Fibroblast of pulmonary artery (primary cell): Measurements from ENCODE around the gene CCDC6.

Source experiments
- DNase-seq: peaks from one replicate; pipeline ENCODE4 v3.0.0-alpha.2; 2010; ENCODE audit warnings: low read depth
- H3K4me3 ChIP-seq: replicated peaks from 2 replicates; pipeline ENCODE4 v1.5.1; 2011; ENCODE audit warnings: low read depth, mild to moderate bottlenecking, control low read depth, low read length, moderate library complexity
- TF ChIP-seq, protein P1 (sequence below): IDR thresholded peaks from 2 replicates; pipeline ENCODE4 v1.5.1; 2011; ENCODE audit warnings: mild to moderate bottlenecking, control low read depth, low read length, inconsistent platforms; ENCODE audit errors: missing control alignments

Gene CCDC6

DNA sequence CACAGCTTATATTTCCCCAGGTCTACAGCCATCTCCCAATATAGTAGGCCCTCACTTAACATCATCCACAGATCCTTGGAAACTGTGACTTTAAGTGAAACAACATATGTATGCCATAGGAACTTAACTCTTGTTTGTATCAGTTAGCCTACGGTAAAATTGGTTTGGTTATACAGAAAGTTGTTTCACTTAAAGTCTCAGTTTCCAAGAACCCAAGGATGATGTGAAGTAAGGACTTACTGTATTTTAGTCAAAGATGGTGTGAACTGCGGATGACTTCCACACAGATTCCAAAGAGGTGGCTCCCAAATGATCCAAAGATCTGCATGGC is 96.7 kb downstream of the CCDC6 start:
- TF ChIP-seq, protein P1, sequence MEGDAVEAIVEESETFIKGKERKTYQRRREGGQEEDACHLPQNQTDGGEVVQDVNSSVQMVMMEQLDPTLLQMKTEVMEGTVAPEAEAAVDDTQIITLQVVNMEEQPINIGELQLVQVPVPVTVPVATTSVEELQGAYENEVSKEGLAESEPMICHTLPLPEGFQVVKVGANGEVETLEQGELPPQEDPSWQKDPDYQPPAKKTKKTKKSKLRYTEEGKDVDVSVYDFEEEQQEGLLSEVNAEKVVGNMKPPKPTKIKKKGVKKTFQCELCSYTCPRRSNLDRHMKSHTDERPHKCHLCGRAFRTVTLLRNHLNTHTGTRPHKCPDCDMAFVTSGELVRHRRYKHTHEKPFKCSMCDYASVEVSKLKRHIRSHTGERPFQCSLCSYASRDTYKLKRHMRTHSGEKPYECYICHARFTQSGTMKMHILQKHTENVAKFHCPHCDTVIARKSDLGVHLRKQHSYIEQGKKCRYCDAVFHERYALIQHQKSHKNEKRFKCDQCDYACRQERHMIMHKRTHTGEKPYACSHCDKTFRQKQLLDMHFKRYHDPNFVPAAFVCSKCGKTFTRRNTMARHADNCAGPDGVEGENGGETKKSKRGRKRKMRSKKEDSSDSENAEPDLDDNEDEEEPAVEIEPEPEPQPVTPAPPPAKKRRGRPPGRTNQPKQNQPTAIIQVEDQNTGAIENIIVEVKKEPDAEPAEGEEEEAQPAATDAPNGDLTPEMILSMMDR: no peak
- DNase-seq: no peak
- H3K4me3 ChIP-seq: no peak overlapping the region

DNA sequence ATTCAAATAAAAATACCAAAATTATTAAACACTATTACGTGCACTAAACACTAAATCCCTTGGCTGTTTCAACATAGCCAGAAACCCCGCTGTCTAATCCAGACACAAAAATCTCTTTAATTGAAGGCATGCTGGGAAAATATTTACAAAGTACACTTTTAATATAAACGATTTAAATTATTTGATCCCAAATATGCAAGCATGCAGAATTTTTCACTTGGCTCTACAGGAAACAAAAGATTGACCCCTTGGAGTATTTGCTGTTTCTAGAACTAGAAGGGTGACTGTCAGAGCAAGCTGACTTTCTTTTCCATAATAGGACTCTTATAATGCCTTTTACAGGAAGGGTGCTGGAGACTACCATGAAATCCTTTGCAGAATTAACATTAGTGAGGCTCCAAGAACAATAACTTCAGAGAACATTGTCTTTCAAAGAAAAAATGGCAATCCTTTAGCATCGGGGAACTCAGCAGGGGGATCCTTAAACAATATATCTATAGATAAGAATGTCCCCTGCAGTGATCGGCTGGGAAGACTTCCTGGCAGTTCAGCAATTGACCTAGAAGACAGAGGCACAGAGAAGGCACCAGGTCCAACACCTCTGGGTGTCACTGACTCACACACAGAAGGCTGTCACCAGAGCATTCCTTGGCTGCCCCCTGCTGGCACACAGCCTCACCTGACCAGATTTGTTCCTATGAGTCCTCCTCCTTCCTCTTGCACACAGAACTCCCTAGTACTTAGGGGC is 97.3 kb downstream of the CCDC6 start:
- TF ChIP-seq, protein P1: peak; percentile 77
- peak; percentile 70 for DNase-seq
- H3K4me3 ChIP-seq: no peak overlapping the region

DNA sequence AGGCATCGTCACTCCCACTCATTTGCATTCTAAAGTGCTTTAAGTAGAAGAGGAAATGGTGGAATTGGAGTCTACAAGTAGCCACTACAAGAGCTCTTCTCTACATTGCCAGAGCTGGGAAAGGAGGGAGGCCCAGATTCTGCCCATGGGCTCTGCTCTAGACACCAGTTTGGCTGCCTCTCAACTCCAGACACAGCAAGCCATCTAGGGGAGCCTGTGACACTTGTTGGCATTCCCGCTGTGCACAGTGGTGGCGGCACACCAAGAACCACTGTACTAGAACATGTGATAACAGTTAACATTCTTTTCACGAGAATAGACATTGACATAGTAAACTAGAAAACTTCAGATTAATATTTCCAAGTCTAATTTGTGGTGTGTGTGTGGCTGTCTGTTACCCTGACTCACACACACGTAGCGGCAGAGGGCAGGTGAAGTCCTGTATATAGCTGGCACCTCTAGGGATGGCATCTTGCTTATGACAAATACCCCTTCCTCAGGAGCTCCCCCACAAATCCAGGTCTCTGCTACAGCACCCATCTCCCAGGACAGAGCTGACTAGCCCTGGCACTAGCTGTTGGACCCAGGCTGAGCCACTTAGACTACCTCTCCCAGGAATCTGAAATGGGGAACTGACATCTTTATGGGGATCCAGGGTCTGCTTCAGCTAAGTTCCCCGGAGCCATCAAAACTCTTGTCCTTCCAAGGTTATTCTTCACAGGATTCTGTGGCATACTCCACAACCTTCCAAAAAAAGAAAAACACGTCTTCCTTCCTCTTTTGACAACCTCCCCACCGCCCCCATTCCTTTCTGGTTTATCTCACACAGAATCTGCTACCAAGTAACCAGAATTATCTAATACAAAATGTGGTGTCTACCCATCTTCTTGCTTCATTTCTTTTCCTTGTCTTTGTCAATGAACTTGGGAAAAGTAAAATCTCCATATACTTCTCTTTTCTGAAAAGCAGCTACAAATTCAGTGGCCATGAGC is 98.4 kb downstream of the CCDC6 start:
- TF ChIP-seq, protein P1: no peak

DNA sequence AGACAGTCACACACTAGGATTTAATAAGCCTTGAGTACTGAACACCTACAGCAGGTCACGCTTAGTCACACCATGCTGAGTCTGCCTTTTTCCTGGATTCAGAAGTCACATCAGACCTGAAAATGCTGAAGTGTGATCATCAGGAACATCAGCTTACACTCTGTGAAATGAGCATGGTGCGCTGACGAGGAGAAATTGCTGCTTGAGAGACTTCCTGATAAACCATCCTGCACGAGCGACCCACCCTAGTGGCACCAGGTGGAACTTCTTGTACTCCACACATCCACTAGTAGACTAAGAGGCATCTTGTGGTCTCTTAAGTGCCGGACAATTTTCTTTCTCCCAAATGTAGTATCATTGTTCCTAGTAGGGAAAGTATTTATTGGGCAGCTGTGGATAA is 101.3 kb downstream of the CCDC6 start:
- TF ChIP-seq, protein P1: peak; percentile 58
- peak; percentile 30 for DNase-seq

More for the DNA sequence above, 98.4 kb downstream of the CCDC6 start:
- no peak overlapping the region for H3K4me3 ChIP-seq
- DNase-seq: no peak

DNA sequence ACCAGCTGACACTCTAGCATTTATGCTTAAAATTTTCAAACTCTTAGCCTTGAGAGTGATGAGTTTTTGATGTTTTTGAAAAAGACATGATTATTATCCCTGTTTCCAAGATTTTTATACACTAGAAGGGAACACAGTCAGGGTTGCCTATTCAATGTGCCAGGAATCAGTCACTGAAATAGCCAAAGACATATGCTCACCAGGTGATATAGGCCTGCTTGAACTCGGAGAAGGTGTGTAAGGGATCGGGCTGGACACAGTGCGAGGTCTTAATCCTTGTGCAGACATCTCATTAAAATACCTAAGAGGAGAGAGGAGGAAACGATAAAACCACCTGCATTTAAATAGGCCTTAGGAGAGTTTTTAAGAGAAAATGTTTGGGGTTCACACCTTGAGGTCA is 102.1 kb downstream of the CCDC6 start:
- DNase-seq: no peak
- TF ChIP-seq, protein P1: no peak

More for the DNA sequence above, 101.3 kb downstream of the CCDC6 start:
- H3K4me3 ChIP-seq: no peak overlapping the region

DNA sequence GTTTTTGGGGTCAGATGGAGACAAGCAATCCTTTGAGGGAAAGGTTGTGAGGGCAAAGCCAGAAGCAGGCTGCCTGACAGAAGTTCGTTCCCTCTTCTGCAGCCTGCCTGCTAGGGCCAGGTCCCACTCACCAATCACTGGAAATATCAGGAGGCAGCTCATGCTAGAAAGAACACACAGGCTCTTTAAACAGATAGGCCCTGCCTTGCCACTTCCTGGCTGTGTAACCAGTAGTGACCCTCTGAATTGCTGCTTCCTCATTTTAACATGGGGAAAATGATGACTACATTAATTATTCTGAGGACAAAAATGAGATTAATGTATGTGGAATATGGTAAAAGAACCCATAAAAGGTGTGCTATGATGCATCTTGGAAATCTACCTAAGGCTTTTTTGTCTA is 102.6 kb downstream of the CCDC6 start:
- no peak overlapping the region for H3K4me3 ChIP-seq
- TF ChIP-seq, protein P1: no peak
- no peak for DNase-seq

More for the DNA sequence above, 102.1 kb downstream of the CCDC6 start:
- H3K4me3 ChIP-seq: no peak overlapping the region
